HCT116 (cell line): ENCODE results near the gene PPP3R1. TPM values are rescaled to one million over a fixed set of nuclear protein-coding genes. Genes with fewer than 3 reads are reported as not detected.

ENCODE experiments used
- ATAC-seq: fragments of 200-7000 bp; cut with Tn5 transposase; 2 replicates; pipeline ENCODE4 v1.9.1; 2020; ENCODE audit warnings: mild to moderate bottlenecking, moderate library complexity
- BruUV-seq: library from RNA; stranded (reverse); fragments of 400-500 nt; replicated peaks from 2 replicates; lab custom pipeline; 2021; lab: Mats Ljungman, UMichigan
- CTCF ChIA-PET: fragments of 300-600 bp; sonication (Branson Sonifier 250); formaldehyde crosslinking; loops from one replicate; lab custom pipeline; 2021; ENCODE audit warnings: antibody characterized with exemption; lab: Charles Lee
- POLR2A ChIA-PET: fragments of 300-600, 350-600 bp; sonication (Branson Sonifier 250); formaldehyde crosslinking; loops from one replicate; lab custom pipeline; 2021; ENCODE audit warnings: antibody characterized with exemption; lab: Charles Lee
- RAD21 ChIA-PET, 2 experiments: fragments of 300-600 bp; sonication (Branson Sonifier 250); formaldehyde crosslinking; loops; one replicate each; lab custom pipeline; 2023; ENCODE audit warnings: low total read pairs in 2 of 2; ENCODE audit not compliant: uncharacterized antibody in 2 of 2, unreplicated experiment in 2 of 2, low non-redundant PET in 1 of 2; lab: Charles Lee
- DNase-seq: peaks from one replicate; pipeline ENCODE4 v3.0.0-alpha.2; 2010; ENCODE audit warnings: low read depth, low spot score
- H2AFZ ChIP-seq: fragments of 200-600 bp; shearing (Covaris generic), sonication (generic); 2 replicates; pipeline ENCODE4 v1.6.1; 2017; ENCODE audit warnings: low read depth, mixed run types, mixed read lengths, antibody characterized with exemption, low read length; ENCODE audit not compliant: poor library complexity, severe bottlenecking
- H3K27ac ChIP-seq: 2 replicates; pipeline ENCODE4 v1.5.1; 2012; ENCODE audit warnings: low read depth, low read length
- H3K27me3 ChIP-seq: fragments of 200-600 bp; sonication (generic); 2 replicates; pipeline ENCODE4 v1.6.1; 2016; ENCODE audit warnings: mixed run types, low read length, mixed read lengths; ENCODE audit not compliant: insufficient read depth
- H3K36me3 ChIP-seq, 2 experiments: fragments of 200-500 bp in 1 of 2; fragments of 200-600 bp in 1 of 2; sonication (Bioruptor generic) in 1 of 2; sonication (generic) in 1 of 2; 2 replicates each; pipeline versions ENCODE4 v1.5.1 to v1.6.1; 2014 to 2016; ENCODE audit warnings: low read length in 2 of 2, inconsistent platforms in 1 of 2, mixed read lengths in 1 of 2, mixed run types in 1 of 2; ENCODE audit not compliant: insufficient read depth in 2 of 2, control insufficient read depth in 1 of 2
- H3K4me1 ChIP-seq, 2 experiments: fragments of 200-600 bp in 1 of 2; sonication (generic) in 1 of 2; 2 replicates each; pipeline versions ENCODE4 v1.5.1 to v1.6.1; 2012 to 2017; ENCODE audit warnings: low read length in 2 of 2, inconsistent platforms in 1 of 2, mild to moderate bottlenecking in 1 of 2, mixed read lengths in 1 of 2, mixed run types in 1 of 2, moderate library complexity in 1 of 2; ENCODE audit not compliant: insufficient read depth in 2 of 2, control insufficient read depth in 1 of 2
- H3K4me2 ChIP-seq: fragments of 200-600 bp; sonication (generic); 2 replicates; pipeline ENCODE4 v1.6.1; 2017; ENCODE audit warnings: mixed run types, low read length, mixed read lengths
- H3K4me3 ChIP-seq, 2 experiments: fragments of 200-600 bp in 1 of 2; sonication (generic) in 1 of 2; replicated peaks in 1 of 2; 2 replicates each; pipeline ENCODE4 v1.5.1; 2011 to 2016; ENCODE audit warnings: low read length in 2 of 2, control low read depth in 1 of 2, low read depth in 1 of 2, mild to moderate bottlenecking in 1 of 2, mixed read lengths in 1 of 2, mixed run types in 1 of 2
- H3K79me2 ChIP-seq: fragments of 200-600 bp; sonication (generic); 2 replicates; pipeline ENCODE4 v1.6.1; 2017; ENCODE audit warnings: mild to moderate bottlenecking, mixed run types, low read length, moderate library complexity, mixed read lengths; ENCODE audit not compliant: insufficient read depth
- H3K9ac ChIP-seq: fragments of 200-600 bp; sonication (generic); 2 replicates; pipeline ENCODE4 v1.6.1; 2016; ENCODE audit warnings: low read length, mixed read lengths
- H3K9me2 ChIP-seq: fragments of 200-600 bp; sonication (generic), shearing (Covaris generic); 2 replicates; pipeline ENCODE4 v1.6.1; 2017; ENCODE audit warnings: mixed run types, mild to moderate bottlenecking, moderate library complexity; ENCODE audit not compliant: insufficient read depth
- H3K9me3 ChIP-seq, 2 experiments: fragments of 200-500 bp in 1 of 2; fragments of 200-600 bp in 1 of 2; sonication (Bioruptor generic) in 1 of 2; sonication (generic) in 1 of 2; 2 replicates each; pipeline ENCODE4 v1.6.1; 2014 to 2017; ENCODE audit warnings: low read length in 2 of 2, mixed read lengths in 2 of 2, inconsistent platforms in 1 of 2, low read depth in 1 of 2, mild to moderate bottlenecking in 1 of 2, mixed run types in 1 of 2, moderate library complexity in 1 of 2; ENCODE audit not compliant: control insufficient read depth in 1 of 2, insufficient read depth in 1 of 2
- H4K20me1 ChIP-seq: fragments of 200-600 bp; sonication (generic), shearing (Covaris generic); 2 replicates; pipeline ENCODE4 v1.6.1; 2017; ENCODE audit warnings: mixed run types, mild to moderate bottlenecking, moderate library complexity; ENCODE audit not compliant: insufficient read depth
- CBX3 ChIP-seq: IDR thresholded peaks from 2 replicates; pipeline ENCODE4 v1.6.1; 2012; ENCODE audit warnings: low read depth
- CTCF ChIP-seq, 3 experiments: fragments of 200-600 bp in 1 of 3; sonication (generic) in 1 of 3; IDR thresholded peaks in 2 of 3; conservative IDR thresholded peaks in 1 of 3; 2 replicates each; pipeline ENCODE4 v1.5.1; 2012 to 2017; ENCODE audit warnings: low read depth in 2 of 3, low read length in 2 of 3, antibody characterized with exemption in 1 of 3, borderline replicate concordance in 1 of 3, control low read depth in 1 of 3, mild to moderate bottlenecking in 1 of 3, mixed read lengths in 1 of 3, mixed run types in 1 of 3, moderate library complexity in 1 of 3; ENCODE audit not compliant: insufficient read depth in 1 of 3
- ELF1 ChIP-seq: IDR thresholded peaks from 2 replicates; pipeline ENCODE4 v1.6.1; 2012; ENCODE audit warnings: low read depth, borderline replicate concordance
- FOSL1 ChIP-seq: IDR thresholded peaks from 2 replicates; pipeline ENCODE4 v1.6.1; 2012; ENCODE audit warnings: low read depth
- JUND ChIP-seq: IDR thresholded peaks from 2 replicates; pipeline ENCODE4 v1.6.1; 2012
- MAX ChIP-seq: IDR thresholded peaks from 2 replicates; pipeline ENCODE4 v1.6.1; 2012
- POLR2A ChIP-seq: IDR thresholded peaks from 2 replicates; pipeline ENCODE4 v1.7.0; 2011; ENCODE audit warnings: borderline replicate concordance; ENCODE audit not compliant: insufficient read depth, insufficient read length; ENCODE audit errors: extremely low read depth
- REST ChIP-seq: IDR thresholded peaks from 2 replicates; pipeline ENCODE4 v1.6.1; 2012; ENCODE audit warnings: low read depth
- ZBTB33 ChIP-seq: IDR thresholded peaks from 2 replicates; pipeline ENCODE4 v1.6.1; 2011; ENCODE audit warnings: mild to moderate bottlenecking, low read length, moderate library complexity; ENCODE audit not compliant: insufficient replicate concordance; ENCODE audit errors: extremely low read depth
- ZNF274 ChIP-seq: fragments of 200-500 bp; sonication (Bioruptor generic); IDR thresholded peaks from 2 replicates; pipeline ENCODE4 v1.6.1; 2014; ENCODE audit warnings: mild to moderate bottlenecking, low read depth, low read length, inconsistent platforms
- intact Hi-C: fragments of 100-400 bp; cut with micrococcal nuclease; formaldehyde crosslinking; loops from 2 replicates; pipeline ENCODE4 v1.10.0; 2022
- total RNA-seq: library from RNA; stranded (reverse); gene quantifications from one replicate; pipeline ENCODE4 v1.2.1, GENCODE V29; 2021; ENCODE audit not compliant: unreplicated experiment

PPP3R1 gene
- total RNA-seq, 1 experiment from 2014 or later, result 69.9 TPM

- Histone ChIP-seq H3K27me3 (no peaks in the 10 kb centered on the region), H3K79me2 (peaks cover 98% of the 10 kb centered on the region), H3K9me3 (no peaks in the 10 kb centered on the region), H3K36me3 (no peaks in the 10 kb centered on the region), H4K20me1 (peaks cover 51% of the 10 kb centered on the region; the same call in 1 of the 2 replicates), H3K9ac (no peak overlapping the region), H3K4me1 (peaks cover 0 to 3% of the 10 kb centered on the region in 2 experiments; a peak in 1 of 4 replicates), H3K4me3 (no peak overlapping the region), H2AFZ (no peak overlapping the region), H3K27ac (no peak overlapping the region), H3K4me2 (no peak overlapping the region), H3K9me2 (no peaks in the 10 kb centered on the region)
- DNase-seq, result no peak
- no peak for ATAC-seq
- no TSS peak for BruUV-seq
- POLR2A ChIA-PET, result no interaction called here
- RAD21 ChIA-PET, result no interaction called here
- CTCF ChIA-PET, result no interaction called here
- intact Hi-C loops, result no loop called here
- TF ChIP-seq CBX3, result no peak
- no peak for TF ChIP-seq REST
- TF ChIP-seq MAX, result no peak
- TF ChIP-seq ZNF274, result no peak
- no peak for TF ChIP-seq JUND
- TF ChIP-seq ZBTB33, result no peak
- TF ChIP-seq ELF1, result no peak
- no peak for TF ChIP-seq FOSL1
- TF ChIP-seq CTCF (IDR thresholded peaks at IDR 0.05 in 2 of 3, conservative IDR thresholded peaks at IDR 0.05 in 1 of 3; ENCODE audit: borderline replicate concordance in 1 of 3, insufficient read depth in 1 of 3, low read depth in 2 of 3, low read length in 2 of 3), result no peak
- TF ChIP-seq POLR2A, result no peak
Observed at GRCh38 chr2:68236876-68237275, 15.5 kb downstream of the PPP3R1 start.
